Large intestine (tissue), 3 donors: ENCODE data around the gene PLXNA2. TPM values are rescaled to one million over a fixed set of nuclear protein-coding genes. Genes with fewer than 3 reads are reported as not detected.

ENCODE experiments used
- DNase-seq, 2 donors: peaks; one replicate each; pipeline versions ENCODE4 v3.0.0 to v3.0.0-alpha.2; 2013
- H3K27ac ChIP-seq: one replicate; pipeline ENCODE4 v1.5.1; 2013; ENCODE audit warnings: low read length
- H3K27me3 ChIP-seq: 2 replicates; pipeline ENCODE4 v1.6.1; 2013; ENCODE audit warnings: low read length; ENCODE audit not compliant: control insufficient read depth, insufficient read depth
- H3K36me3 ChIP-seq: 2 replicates; pipeline ENCODE4 v1.6.1; 2013; ENCODE audit warnings: low read length; ENCODE audit not compliant: control insufficient read depth, insufficient read depth
- H3K4me1 ChIP-seq: one replicate; pipeline ENCODE4 v1.6.1; 2013; ENCODE audit warnings: low read length; ENCODE audit not compliant: control insufficient read depth, insufficient read depth
- H3K4me3 ChIP-seq: one replicate; pipeline ENCODE4 v1.5.1; 2013; ENCODE audit warnings: low read length
- H3K9me3 ChIP-seq: one replicate; pipeline ENCODE4 v1.6.1; 2013; ENCODE audit warnings: mild to moderate bottlenecking, low read depth, low read length, moderate library complexity; ENCODE audit not compliant: control insufficient read depth
- WGBS: methylation state at CpG from one replicate; pipeline ENCODE4 v1.1.5; 2013; ENCODE audit warnings: low lambda C conversion rate; ENCODE audit not compliant: insufficient coverage; 5-methylcytosine and 5-hydroxymethylcytosine counted together
- polyA plus RNA-seq: library from polyadenylated mRNA; unstranded; fragments of 120-200 nt; gene quantifications from one replicate; pipeline ENCODE4 v1.2.1, GENCODE V29; 2013

The PLXNA2 gene
- polyA plus RNA-seq, 1 donor = 11.7 TPM

GRCh38 chr1:208224192-208224713 lies 19.9 kb downstream of the PLXNA2 start:
- DNase-seq = no peak
- H3K4me1 ChIP-seq = no peaks in the 10 kb centered on the region
- no peak overlapping the region for H3K27ac ChIP-seq
- H3K27me3 ChIP-seq = no peaks in the 10 kb centered on the region
- H3K4me3 ChIP-seq = no peak overlapping the region
- H3K36me3 ChIP-seq = peaks cover 4% of the 10 kb centered on the region
- 100% methylated on average over 3 of the region's 10 CpGs for WGBS
- H3K9me3 ChIP-seq = no peaks in the 10 kb centered on the region

GRCh38 chr1:208223136-208223535 lies 21.0 kb downstream of the PLXNA2 start:
- H3K4me3 ChIP-seq = no peak overlapping the region
- no CpG with 5 or more reads among the region's 8 CpGs for WGBS
- H3K27ac ChIP-seq = no peak overlapping the region
- H3K4me1 ChIP-seq = no peaks in the 10 kb centered on the region
- DNase-seq = no peak
- H3K9me3 ChIP-seq = no peaks in the 10 kb centered on the region
- H3K36me3 ChIP-seq = peaks cover 4% of the 10 kb centered on the region
- H3K27me3 ChIP-seq = peaks cover 2% of the 10 kb centered on the region

- WGBS = no CpG with 5 or more reads among the region's 14 CpGs
- H3K4me1 ChIP-seq = no peaks in the 10 kb centered on the region
- no peaks in the 10 kb centered on the region for H3K9me3 ChIP-seq
- H3K36me3 ChIP-seq = peaks cover 4% of the 10 kb centered on the region
- peaks cover 2% of the 10 kb centered on the region for H3K27me3 ChIP-seq
- DNase-seq = no peak
- H3K27ac ChIP-seq = no peak overlapping the region
- no peak overlapping the region for H3K4me3 ChIP-seq
Measured at GRCh38 chr1:208222376-208223126, 21.6 kb downstream of the PLXNA2 start.

DNA sequence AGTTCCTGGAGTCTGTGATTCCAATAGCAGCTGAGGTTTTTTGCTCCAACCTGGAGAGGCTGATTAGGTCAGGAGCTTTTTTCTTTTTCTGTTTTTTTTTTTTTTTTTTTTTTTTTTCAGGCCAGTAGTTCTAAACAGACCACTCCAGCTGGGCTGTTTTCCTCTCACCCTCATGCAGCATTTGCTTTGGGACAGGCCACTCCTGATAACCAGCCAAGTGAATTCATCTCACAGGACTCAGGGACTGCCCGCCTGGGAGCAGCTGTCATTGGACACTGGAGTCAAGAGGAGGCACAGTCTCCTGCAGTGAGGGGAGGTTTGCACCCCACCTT lies 22.9 kb downstream of the PLXNA2 start:
- WGBS = no CpG with 5 or more reads among the region's 1 CpG
- Histone ChIP-seq H3K27me3 (peaks cover 2% of the 10 kb centered on the region), H3K4me3 (no peak overlapping the region), H3K36me3 (peaks cover 16% of the 10 kb centered on the region), H3K9me3 (no peaks in the 10 kb centered on the region), H3K4me1 (no peaks in the 10 kb centered on the region), H3K27ac (no peak overlapping the region)
- no peak for DNase-seq

GRCh38 chr1:208219659-208220282 lies 24.4 kb downstream of the PLXNA2 start:
- Histone ChIP-seq H3K4me3 (no peak overlapping the region), H3K9me3 (no peaks in the 10 kb centered on the region), H3K27me3 (peaks cover 2% of the 10 kb centered on the region), H3K4me1 (no peaks in the 10 kb centered on the region), H3K36me3 (peaks cover 24% of the 10 kb centered on the region), H3K27ac (peak overlapping the region; percentile 39)
- no CpG with 5 or more reads among the region's 15 CpGs for WGBS
- DNase-seq = no peak

- WGBS = 80% methylated on average over 1 of the region's 5 CpGs
- no peak for DNase-seq
- Histone ChIP-seq H3K4me1 (no peaks in the 10 kb centered on the region), H3K27ac (peak overlapping the region; percentile 39), H3K9me3 (no peaks in the 10 kb centered on the region), H3K27me3 (peaks cover 2% of the 10 kb centered on the region), H3K36me3 (peaks cover 24% of the 10 kb centered on the region), H3K4me3 (no peak overlapping the region)
Measured at GRCh38 chr1:208219098-208219658, 25.0 kb downstream of the PLXNA2 start.

GRCh38 chr1:208218237-208219097 lies 25.7 kb downstream of the PLXNA2 start:
- no CpG with 5 or more reads among the region's 12 CpGs for WGBS

DNA sequence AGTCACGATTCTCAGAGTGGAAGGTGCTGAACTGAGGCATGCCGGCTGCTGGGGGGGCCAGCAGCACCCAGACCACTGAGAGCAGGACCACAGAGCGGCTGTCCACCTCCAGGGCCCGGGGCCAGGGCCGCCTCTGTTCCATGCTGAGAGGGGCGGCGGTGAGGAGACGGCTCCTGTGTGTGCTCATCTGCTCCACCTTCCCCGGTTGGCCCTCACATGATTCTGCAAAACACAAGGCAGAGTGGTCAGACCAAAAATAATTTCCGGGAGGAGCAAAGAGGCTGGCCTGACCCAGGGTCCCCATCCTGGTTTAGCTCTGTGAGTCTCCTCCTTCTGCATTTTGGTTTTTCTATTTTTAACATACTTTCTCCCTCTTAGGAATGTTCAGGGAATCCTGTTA lies 26.4 kb downstream of the PLXNA2 start:
- H3K4me3 ChIP-seq = no peak overlapping the region
- peak overlapping the region; percentile 6 for H3K27ac ChIP-seq
- no peaks in the 10 kb centered on the region for H3K4me1 ChIP-seq
- H3K27me3 ChIP-seq = peaks cover 2% of the 10 kb centered on the region
- H3K9me3 ChIP-seq = no peaks in the 10 kb centered on the region
- 100% methylated on average over 1 of the region's 10 CpGs for WGBS
- DNase-seq = no peak
- H3K36me3 ChIP-seq = peaks cover 23% of the 10 kb centered on the region

More at GRCh38 chr1:208218237-208219097, 25.7 kb downstream of the PLXNA2 start:
- no peak overlapping the region for H3K4me3 ChIP-seq
- H3K4me1 ChIP-seq = no peaks in the 10 kb centered on the region
- H3K36me3 ChIP-seq = peaks cover 24% of the 10 kb centered on the region
- H3K9me3 ChIP-seq = no peaks in the 10 kb centered on the region
- DNase-seq = no peak
- H3K27me3 ChIP-seq = peaks cover 2% of the 10 kb centered on the region
- no peak overlapping the region for H3K27ac ChIP-seq

GRCh38 chr1:208216806-208217205 lies 27.4 kb downstream of the PLXNA2 start:
- no peaks in the 10 kb centered on the region for H3K4me1 ChIP-seq
- DNase-seq = no peak
- H3K4me3 ChIP-seq = no peak overlapping the region
- H3K9me3 ChIP-seq = no peaks in the 10 kb centered on the region
- H3K27ac ChIP-seq = no peak overlapping the region
- H3K36me3 ChIP-seq = peaks cover 20% of the 10 kb centered on the region
- WGBS = no CpG with 5 or more reads among the region's 16 CpGs
- H3K27me3 ChIP-seq = peaks cover 2% of the 10 kb centered on the region

DNA sequence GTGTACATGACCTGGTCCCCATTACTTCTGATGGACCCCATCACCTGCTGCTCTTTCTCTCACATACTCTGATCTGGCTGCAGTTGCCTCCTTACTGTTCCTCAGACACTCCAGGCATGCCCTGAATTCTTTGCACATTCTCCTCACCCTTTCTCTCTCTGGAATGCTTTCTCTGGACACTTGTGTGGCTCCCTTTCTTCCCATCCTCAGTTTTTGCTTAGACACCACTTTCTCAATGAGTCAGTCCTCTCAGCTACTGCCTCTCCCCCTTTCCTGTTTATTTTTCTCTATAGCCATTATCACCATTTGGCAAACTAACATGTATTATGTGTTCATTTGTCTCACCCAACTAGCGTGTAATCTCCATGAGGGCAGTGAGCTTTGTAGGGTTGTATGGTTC lies 28.1 kb downstream of the PLXNA2 start:
- WGBS = no CpG with 5 or more reads among the region's 1 CpG
- H3K4me1 ChIP-seq = no peaks in the 10 kb centered on the region
- peaks cover 2% of the 10 kb centered on the region for H3K27me3 ChIP-seq
- no peak overlapping the region for H3K4me3 ChIP-seq
- H3K27ac ChIP-seq = no peak overlapping the region
- peaks cover 20% of the 10 kb centered on the region for H3K36me3 ChIP-seq
- H3K9me3 ChIP-seq = no peaks in the 10 kb centered on the region
- DNase-seq = no peak
